Ishikawa (cell line): Measurements from ENCODE around the gene DAGLA.

Experiments used
- CEBPB ChIP-seq: IDR thresholded peaks from 2 replicates; pipeline ENCODE4 v1.6.1; 2012
- CREB1 ChIP-seq: IDR thresholded peaks from 2 replicates; pipeline ENCODE4 v1.6.1; 2012; ENCODE audit warnings: low read depth
- EGR1 ChIP-seq: IDR thresholded peaks from 2 replicates; pipeline ENCODE4 v1.6.1; 2012
- EP300 ChIP-seq: IDR thresholded peaks from 2 replicates; pipeline ENCODE4 v1.6.1; 2012; ENCODE audit warnings: borderline replicate concordance
- FOXM1 ChIP-seq: IDR thresholded peaks from 2 replicates; pipeline ENCODE4 v1.6.1; 2012; ENCODE audit warnings: low read depth, borderline replicate concordance
- RAD21 ChIP-seq: IDR thresholded peaks from 2 replicates; pipeline ENCODE4 v1.6.1; 2012; ENCODE audit warnings: low read depth
- REST ChIP-seq: IDR thresholded peaks from 2 replicates; pipeline ENCODE4 v1.6.1; 2012; ENCODE audit warnings: low read depth, mild to moderate bottlenecking
- TAF1 ChIP-seq: IDR thresholded peaks from 2 replicates; pipeline ENCODE4 v1.6.1; 2012; ENCODE audit warnings: low read depth, mild to moderate bottlenecking
- TEAD4 ChIP-seq: IDR thresholded peaks from 2 replicates; pipeline ENCODE4 v1.6.1; 2012
- YY1 ChIP-seq: IDR thresholded peaks from 2 replicates; pipeline ENCODE4 v1.6.1; 2012; ENCODE audit warnings: low read depth
- ZBTB7A ChIP-seq: IDR thresholded peaks from 2 replicates; pipeline ENCODE4 v1.6.1; 2012; ENCODE audit warnings: low read depth
- TF ChIP-seq, protein P1 (sequence below): IDR thresholded peaks from 2 replicates; pipeline ENCODE4 v1.6.1; 2012
- TF ChIP-seq, protein P2 (sequence below): IDR thresholded peaks from 2 replicates; pipeline ENCODE4 v1.6.1; 2012

DNA sequence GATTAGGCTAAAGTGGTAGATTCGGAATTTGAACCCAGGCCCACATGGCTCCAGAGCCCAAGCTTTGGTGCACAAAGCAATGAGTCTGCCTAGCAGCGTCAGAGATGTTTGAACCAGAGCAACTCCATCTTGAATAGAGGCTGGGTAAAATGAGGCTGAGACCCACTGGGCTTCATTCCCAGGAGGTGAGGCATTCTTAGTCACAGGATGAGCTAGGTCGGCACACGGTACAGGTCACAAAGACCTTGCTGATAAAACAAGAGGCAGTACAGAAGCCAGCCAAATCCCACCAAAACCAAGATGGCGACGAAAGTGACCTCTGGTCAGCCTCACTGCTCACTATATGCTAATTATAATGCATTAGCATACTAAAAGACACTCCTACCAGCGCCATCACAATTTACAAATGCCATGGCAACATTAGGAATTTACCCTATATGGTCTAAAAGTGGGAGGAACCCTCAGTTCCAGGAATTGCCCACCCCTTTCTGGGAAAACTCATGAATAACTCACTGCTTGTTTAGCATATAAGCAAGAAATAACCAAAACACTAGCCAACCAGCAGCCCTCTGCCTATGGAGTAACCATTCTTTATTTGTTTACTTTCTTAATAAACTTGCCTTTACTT is 40.3 kb upstream of the DAGLA start:
- TF ChIP-seq EP300 (no peak), YY1 (no peak), EGR1 (no peak), TAF1 (no peak), FOXM1 (no peak), CEBPB (no peak), TEAD4 (no peak), RAD21 (no peak), ZBTB7A (no peak), REST (no peak), CREB1 (no peak)
- TF ChIP-seq, protein P1, sequence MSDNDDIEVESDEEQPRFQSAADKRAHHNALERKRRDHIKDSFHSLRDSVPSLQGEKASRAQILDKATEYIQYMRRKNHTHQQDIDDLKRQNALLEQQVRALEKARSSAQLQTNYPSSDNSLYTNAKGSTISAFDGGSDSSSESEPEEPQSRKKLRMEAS = no peak
- TF ChIP-seq, protein P2, sequence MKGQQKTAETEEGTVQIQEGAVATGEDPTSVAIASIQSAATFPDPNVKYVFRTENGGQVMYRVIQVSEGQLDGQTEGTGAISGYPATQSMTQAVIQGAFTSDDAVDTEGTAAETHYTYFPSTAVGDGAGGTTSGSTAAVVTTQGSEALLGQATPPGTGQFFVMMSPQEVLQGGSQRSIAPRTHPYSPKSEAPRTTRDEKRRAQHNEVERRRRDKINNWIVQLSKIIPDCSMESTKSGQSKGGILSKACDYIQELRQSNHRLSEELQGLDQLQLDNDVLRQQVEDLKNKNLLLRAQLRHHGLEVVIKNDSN = no peak
